A673 (cell line): Measurements from ENCODE around the gene ALDH8A1. TPM values are rescaled to one million over a fixed set of nuclear protein-coding genes. Genes with fewer than 3 reads are reported as not detected.

Experiments
- BruUV-seq: library from RNA; stranded (reverse); fragments of 400-500 nt; replicated peaks from 2 replicates; lab custom pipeline; 2021; lab: Mats Ljungman, UMichigan
- CTCF ChIA-PET: fragments of 300-600 bp; sonication (Branson Sonifier 250); formaldehyde crosslinking; loops from one replicate; lab custom pipeline; 2022; ENCODE audit warnings: antibody characterized with exemption; lab: Charles Lee
- POLR2A ChIA-PET: fragments of 300-600 bp; sonication (Branson Sonifier 250); formaldehyde crosslinking; loops from one replicate; lab custom pipeline; 2022; ENCODE audit warnings: antibody characterized with exemption; ENCODE audit not compliant: low non-redundant PET; lab: Charles Lee
- DNase-seq: peaks from one replicate; pipeline ENCODE4 v3.0.0-alpha.2; 2015; ENCODE audit warnings: low spot score
- H3K27ac ChIP-seq: fragments of 200-600 bp; sonication (generic); 2 replicates; pipeline ENCODE4 v1.5.1; 2016; ENCODE audit warnings: mixed run types, low read depth, mild to moderate bottlenecking, mixed read lengths, antibody characterized with exemption, low read length; ENCODE audit not compliant: poor library complexity, severe bottlenecking
- H3K27me3 ChIP-seq: fragments of 200-600 bp; sonication (generic); replicated peaks from 2 replicates; pipeline ENCODE4 v1.6.1; 2017; ENCODE audit warnings: mixed run types, low read depth, mild to moderate bottlenecking, mixed read lengths, antibody characterized with exemption, low read length; ENCODE audit not compliant: insufficient read depth, poor library complexity
- H3K36me3 ChIP-seq: fragments of 200-600 bp; sonication (generic); 2 replicates; pipeline ENCODE4 v1.6.1; 2016; ENCODE audit warnings: mixed run types, mild to moderate bottlenecking, mixed read lengths, antibody characterized with exemption, low read length; ENCODE audit not compliant: insufficient read depth, poor library complexity, severe bottlenecking
- H3K4me1 ChIP-seq: fragments of 200-600 bp; sonication (generic); 2 replicates; pipeline ENCODE4 v1.6.1; 2017; ENCODE audit warnings: mixed run types, mild to moderate bottlenecking, mixed read lengths, antibody characterized with exemption, low read length; ENCODE audit not compliant: insufficient read depth, poor library complexity, severe bottlenecking
- H3K4me3 ChIP-seq: fragments of 200-600 bp; sonication (generic); 2 replicates; pipeline ENCODE4 v1.5.1; 2016; ENCODE audit warnings: low read depth, mixed run types, mild to moderate bottlenecking, mixed read lengths, low read length; ENCODE audit not compliant: poor library complexity, severe bottlenecking
- H3K9me3 ChIP-seq: fragments of 200-600 bp; sonication (generic); 2 replicates; pipeline ENCODE4 v1.6.1; 2016; ENCODE audit warnings: mixed run types, low read depth, mild to moderate bottlenecking, mixed read lengths, antibody characterized with exemption, low read length; ENCODE audit not compliant: poor library complexity, severe bottlenecking
- EZH2 ChIP-seq: fragments of 200-600 bp; sonication (generic); IDR thresholded peaks from 2 replicates; pipeline ENCODE4 v1.6.1; 2017; ENCODE audit warnings: borderline replicate concordance, low read depth, mild to moderate bottlenecking, mixed read lengths, antibody characterized with exemption, low read length; ENCODE audit not compliant: poor library complexity, severe bottlenecking
- intact Hi-C: fragments of 100-400 bp; cut with micrococcal nuclease; formaldehyde crosslinking; loops from one replicate; pipeline ENCODE4 v1.10.0; 2022; ENCODE audit not compliant: unreplicated experiment
- total RNA-seq: library from RNA; stranded (reverse); gene quantifications from 2 replicates; pipeline ENCODE4 v1.2.3, GENCODE V29; 2021
- TF ChIP-seq, protein P1 (sequence below): fragments of 300-800, 200-600 bp; sonication (generic); conservative IDR thresholded peaks from 2 replicates; pipeline ENCODE4 v1.5.1; 2017; ENCODE audit warnings: low read depth, mild to moderate bottlenecking, antibody characterized with exemption, low read length, moderate library complexity, mixed read lengths

ALDH8A1 gene
- total RNA-seq, 1 experiment from 2014 or later, result 0.45 TPM

DNA sequence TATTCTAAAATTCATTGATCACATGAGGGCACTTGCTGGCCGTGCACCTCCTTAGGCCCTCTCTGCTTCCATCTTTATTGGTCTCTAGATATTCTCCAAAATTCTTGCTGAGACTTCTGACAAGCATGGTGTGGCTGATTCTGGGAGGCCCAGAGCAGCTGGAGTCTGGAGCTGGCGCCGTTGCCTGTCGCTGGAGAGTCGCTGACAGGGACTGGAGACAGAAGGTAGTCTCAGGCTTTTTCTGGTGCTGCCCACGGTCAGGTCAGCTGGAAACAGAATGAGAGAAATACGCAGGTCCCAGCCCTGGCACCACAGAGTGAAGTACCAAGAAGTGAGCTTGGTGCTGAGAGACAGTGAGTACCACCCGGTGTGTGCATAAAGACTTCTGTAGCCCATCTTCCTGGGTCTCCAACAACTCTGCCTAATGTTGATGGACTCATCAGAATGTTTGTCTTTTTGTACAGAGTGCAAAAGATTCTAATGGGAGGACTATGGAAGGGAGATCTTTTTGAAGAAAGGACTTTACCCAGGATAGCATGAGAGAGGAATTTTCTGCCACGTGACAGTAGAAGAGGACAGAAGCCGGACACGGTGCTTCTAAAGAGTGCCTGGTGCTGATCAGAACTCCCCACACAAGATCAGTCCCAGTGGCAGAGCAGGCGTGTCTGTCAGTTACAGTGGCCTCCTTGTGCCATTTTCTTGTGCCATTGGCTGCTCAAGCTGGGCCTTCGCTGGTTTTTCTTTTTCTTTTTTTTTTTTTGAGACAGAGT, 1.8 kb upstream of the ALDH8A1 start:
- Histone ChIP-seq H3K4me1 (no peaks in the 10 kb centered on the region), H3K4me3 (no peak overlapping the region), H3K27me3 (no peaks in the 10 kb centered on the region), H3K27ac (no peak overlapping the region), H3K36me3 (no peaks in the 10 kb centered on the region), H3K9me3 (peaks cover under 1% of the 10 kb centered on the region)
- BruUV-seq, result no TSS peak
- CTCF ChIA-PET, result interaction anchor here (0.6 kb wide), 1 partner anchor 69 kb away, joined by 4 read pairs; no protein-coding TSS in a partner anchor
- POLR2A ChIA-PET, result no interaction called here
- TF ChIP-seq EZH2, result no peak
- TF ChIP-seq, protein P1, sequence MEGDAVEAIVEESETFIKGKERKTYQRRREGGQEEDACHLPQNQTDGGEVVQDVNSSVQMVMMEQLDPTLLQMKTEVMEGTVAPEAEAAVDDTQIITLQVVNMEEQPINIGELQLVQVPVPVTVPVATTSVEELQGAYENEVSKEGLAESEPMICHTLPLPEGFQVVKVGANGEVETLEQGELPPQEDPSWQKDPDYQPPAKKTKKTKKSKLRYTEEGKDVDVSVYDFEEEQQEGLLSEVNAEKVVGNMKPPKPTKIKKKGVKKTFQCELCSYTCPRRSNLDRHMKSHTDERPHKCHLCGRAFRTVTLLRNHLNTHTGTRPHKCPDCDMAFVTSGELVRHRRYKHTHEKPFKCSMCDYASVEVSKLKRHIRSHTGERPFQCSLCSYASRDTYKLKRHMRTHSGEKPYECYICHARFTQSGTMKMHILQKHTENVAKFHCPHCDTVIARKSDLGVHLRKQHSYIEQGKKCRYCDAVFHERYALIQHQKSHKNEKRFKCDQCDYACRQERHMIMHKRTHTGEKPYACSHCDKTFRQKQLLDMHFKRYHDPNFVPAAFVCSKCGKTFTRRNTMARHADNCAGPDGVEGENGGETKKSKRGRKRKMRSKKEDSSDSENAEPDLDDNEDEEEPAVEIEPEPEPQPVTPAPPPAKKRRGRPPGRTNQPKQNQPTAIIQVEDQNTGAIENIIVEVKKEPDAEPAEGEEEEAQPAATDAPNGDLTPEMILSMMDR, result no peak
- intact Hi-C loops, result no loop called here
- no peak for DNase-seq

DNA sequence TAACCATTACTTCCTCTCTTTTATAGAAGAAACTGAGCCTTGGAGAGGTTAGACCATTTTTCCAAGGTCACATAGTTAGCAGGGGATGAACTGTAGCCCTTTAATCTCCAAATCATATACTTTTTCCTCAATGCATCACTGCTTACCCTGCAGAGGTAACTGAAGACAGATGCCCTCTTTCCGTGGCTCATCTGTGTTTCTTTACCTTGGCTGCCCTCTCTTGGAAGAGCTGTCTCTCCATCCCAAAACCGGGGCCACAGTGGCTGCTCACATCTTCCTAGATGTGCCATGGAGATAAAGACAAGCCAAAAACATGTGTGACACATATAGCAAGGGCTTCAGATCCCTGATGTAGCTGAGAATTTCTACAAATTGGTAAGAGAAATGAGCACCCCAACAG, 581 bp upstream of the ALDH8A1 start:
- no peak for TF ChIP-seq EZH2
- TF ChIP-seq, protein P1, result no peak
- Histone ChIP-seq H3K4me1 (no peaks in the 10 kb centered on the region), H3K27me3 (no peaks in the 10 kb centered on the region), H3K27ac (no peak overlapping the region), H3K36me3 (no peaks in the 10 kb centered on the region), H3K9me3 (peaks cover 2% of the 10 kb centered on the region), H3K4me3 (no peak overlapping the region)
- no TSS peak for BruUV-seq
- CTCF ChIA-PET, result no interaction called here
- intact Hi-C loops, result no loop called here
- DNase-seq, result no peak
- POLR2A ChIA-PET, result no interaction called here

DNA sequence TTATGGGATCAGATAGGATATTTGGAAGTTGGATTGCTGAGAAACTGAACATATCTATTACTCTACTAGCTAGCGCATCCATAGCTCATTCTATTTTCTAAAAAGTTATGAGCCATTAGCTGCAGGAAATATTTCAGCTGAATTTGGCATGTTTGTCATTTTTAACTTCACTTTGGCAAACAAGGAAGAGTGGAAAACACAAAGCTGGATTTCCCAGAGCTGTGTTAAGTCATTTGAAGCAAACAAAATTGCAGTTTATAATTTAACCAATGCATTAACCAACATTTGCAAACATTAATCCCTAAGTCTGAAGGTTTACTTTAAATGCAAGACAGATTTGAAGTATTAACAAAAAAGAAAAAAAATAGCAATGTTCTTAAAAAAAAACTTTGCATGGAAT, 1.2 kb downstream of the ALDH8A1 start:
- intact Hi-C loops, result no loop called here
- BruUV-seq, result no TSS peak
- Histone ChIP-seq H3K36me3 (no peaks in the 10 kb centered on the region), H3K9me3 (peaks cover 2% of the 10 kb centered on the region), H3K4me3 (no peak overlapping the region), H3K27ac (no peak overlapping the region), H3K27me3 (no peaks in the 10 kb centered on the region), H3K4me1 (no peaks in the 10 kb centered on the region)
- TF ChIP-seq EZH2, result no peak
- TF ChIP-seq, protein P1, result no peak
- CTCF ChIA-PET, result no interaction called here
- DNase-seq, result no peak
- POLR2A ChIA-PET, result no interaction called here
